ENCODE results near the gene CGB7.

Gene CGB7

GRCh38 chr19:49014870-49015255 lies 42.7 kb downstream of the CGB7 start:
- DNase-seq: no peak

DNA sequence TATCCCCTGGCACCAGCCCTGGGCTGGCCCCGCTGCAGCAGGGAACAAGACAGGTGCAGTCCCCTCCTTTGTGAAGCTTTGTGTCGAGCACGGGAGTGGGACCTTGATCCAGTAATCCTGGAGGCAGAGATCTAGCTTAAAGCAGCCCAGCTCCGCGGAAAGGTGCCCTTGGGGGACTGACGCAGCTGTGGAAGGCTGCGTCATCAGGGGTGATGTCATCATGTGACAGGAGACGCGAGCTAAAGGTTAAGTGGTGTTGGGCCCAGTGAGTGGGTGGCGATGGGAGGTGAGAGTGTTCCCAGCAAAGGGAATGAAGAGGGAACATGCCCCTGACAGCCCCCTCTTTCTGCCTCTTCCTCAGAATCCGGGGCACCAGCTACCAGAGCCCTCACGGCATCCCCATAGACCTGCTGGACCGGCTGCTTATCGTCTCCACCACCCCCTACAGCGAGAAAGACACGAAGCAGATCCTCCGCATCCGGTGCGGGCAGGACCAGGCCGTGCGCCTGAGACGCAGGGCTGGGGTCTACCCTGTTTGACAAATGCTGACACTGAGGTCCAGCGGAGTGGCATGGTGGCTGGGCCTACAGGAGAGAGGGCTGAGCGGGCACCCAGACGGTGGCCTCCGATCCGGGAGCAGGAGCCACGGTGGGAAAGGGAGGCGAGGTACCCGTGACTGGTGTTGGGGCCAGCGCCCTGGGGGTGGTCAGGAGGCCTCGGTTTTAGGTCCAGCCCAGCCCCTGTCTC lies 43.3 kb downstream of the CGB7 start:
- DNase-seq: no peak

GRCh38 chr19:49011194-49011593 lies 46.4 kb downstream of the CGB7 start:
- no peak for DNase-seq

DNA sequence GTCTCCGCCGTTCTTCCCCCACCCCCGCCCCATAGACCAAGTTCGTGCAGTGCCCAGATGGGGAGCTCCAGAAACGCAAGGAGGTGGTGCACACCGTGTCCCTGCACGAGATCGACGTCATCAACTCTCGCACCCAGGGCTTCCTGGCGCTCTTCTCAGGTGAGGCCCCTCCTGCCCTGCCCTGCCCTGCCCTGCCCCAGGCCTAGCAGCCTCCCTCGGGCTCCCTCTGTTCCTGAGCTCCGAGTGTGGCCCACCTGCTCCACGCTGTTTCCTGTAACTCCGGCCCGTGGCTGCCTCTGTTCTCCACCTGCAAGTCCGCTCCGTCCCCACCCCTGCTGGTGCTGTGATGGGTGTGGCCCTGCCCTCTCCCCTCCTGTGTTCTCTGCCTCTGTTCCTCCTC lies 47.1 kb downstream of the CGB7 start:
- no peak for DNase-seq

- DNase-seq: no peak
Measured at GRCh38 chr19:49009828-49010227, 47.7 kb downstream of the CGB7 start.

- no peak for DNase-seq
Measured at GRCh38 chr19:49006905-49007304, 50.6 kb downstream of the CGB7 start.

- no peak for DNase-seq
Measured at GRCh38 chr19:49004964-49005614, 52.5 kb downstream of the CGB7 start.
